ENCODE data around the gene UCP3.

DNA sequence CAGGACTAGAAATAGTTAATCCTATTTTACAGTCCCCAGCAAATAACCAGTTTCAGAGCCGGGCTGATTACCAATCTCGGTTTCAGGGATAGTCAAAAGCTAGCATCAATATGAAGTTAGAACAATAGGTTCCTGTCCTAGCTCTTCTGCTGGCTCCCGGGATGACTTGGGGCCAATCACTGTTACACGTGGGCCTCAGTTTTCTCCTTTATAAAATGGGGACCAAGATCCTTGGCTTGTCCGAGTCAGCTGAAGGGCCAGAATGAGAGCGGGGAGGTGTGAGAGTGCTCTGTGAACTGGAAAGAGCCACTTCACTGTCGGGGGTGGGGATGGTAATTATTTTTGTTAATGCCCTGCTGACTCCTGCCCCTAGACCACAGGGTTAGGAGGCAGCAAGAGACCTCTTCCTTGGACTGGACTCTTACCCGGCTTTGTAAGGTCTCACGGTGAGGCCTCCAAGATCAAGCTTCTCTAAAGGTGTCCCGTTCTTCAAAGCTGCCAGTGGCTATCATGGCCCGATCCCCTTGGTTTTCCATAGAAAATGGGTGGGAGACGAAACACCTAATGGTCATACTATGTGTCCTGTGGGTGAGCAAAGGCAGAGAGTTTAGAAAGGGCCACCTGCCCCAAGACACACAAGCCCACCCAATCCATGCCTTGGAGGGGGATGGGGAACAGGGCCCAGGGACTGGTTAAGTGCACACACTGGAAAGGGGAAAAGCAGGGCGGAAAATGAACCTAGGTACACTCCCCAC, 27.7 kb downstream of the UCP3 start:
- TF ChIP-seq, protein P1, sequence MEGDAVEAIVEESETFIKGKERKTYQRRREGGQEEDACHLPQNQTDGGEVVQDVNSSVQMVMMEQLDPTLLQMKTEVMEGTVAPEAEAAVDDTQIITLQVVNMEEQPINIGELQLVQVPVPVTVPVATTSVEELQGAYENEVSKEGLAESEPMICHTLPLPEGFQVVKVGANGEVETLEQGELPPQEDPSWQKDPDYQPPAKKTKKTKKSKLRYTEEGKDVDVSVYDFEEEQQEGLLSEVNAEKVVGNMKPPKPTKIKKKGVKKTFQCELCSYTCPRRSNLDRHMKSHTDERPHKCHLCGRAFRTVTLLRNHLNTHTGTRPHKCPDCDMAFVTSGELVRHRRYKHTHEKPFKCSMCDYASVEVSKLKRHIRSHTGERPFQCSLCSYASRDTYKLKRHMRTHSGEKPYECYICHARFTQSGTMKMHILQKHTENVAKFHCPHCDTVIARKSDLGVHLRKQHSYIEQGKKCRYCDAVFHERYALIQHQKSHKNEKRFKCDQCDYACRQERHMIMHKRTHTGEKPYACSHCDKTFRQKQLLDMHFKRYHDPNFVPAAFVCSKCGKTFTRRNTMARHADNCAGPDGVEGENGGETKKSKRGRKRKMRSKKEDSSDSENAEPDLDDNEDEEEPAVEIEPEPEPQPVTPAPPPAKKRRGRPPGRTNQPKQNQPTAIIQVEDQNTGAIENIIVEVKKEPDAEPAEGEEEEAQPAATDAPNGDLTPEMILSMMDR (IDR thresholded peaks at IDR 0.05; ENCODE audit: low read depth, low read length), result no peak
- TF ChIP-seq EZH2phosphoT487 (IDR thresholded peaks at IDR 0.05; ENCODE audit: low read depth), result no peak
